GM20000 (cell line): ENCODE results near the gene CCDC142.
A peak's percentile ranks its signal among the peaks of the same experiment; 100 is the strongest.

Source experiments
- DNase-seq: peaks from one replicate; pipeline ENCODE4 v3.0.0; 2012; ENCODE audit warnings: low spot score
- TF ChIP-seq, protein P1 (sequence below): IDR thresholded peaks from 2 replicates; pipeline ENCODE4 v1.5.1; 2012; ENCODE audit warnings: mild to moderate bottlenecking, control low read depth; ENCODE audit errors: extremely low read depth, missing control alignments

Gene CCDC142

DNA sequence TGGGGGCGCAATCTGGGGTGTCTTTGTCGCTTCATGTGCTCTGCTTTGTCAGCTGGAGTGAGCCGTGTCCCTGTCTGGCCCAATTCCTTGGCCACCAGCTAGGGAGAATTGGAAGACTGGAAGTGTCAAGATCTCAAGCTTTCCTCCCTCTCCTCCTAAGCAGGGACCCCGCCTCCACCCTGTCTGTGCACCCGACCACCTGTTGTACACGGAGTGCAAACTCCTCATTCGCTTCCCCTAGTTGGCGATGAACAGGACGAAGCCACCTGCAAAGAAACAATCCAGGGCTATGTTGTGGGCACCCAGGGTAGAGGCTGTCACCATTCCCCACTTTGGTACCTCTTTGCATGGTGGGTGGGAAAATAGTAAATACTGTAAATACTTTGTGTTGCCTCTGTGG lies 44.9 kb upstream of the CCDC142 start:
- TF ChIP-seq, protein P1, sequence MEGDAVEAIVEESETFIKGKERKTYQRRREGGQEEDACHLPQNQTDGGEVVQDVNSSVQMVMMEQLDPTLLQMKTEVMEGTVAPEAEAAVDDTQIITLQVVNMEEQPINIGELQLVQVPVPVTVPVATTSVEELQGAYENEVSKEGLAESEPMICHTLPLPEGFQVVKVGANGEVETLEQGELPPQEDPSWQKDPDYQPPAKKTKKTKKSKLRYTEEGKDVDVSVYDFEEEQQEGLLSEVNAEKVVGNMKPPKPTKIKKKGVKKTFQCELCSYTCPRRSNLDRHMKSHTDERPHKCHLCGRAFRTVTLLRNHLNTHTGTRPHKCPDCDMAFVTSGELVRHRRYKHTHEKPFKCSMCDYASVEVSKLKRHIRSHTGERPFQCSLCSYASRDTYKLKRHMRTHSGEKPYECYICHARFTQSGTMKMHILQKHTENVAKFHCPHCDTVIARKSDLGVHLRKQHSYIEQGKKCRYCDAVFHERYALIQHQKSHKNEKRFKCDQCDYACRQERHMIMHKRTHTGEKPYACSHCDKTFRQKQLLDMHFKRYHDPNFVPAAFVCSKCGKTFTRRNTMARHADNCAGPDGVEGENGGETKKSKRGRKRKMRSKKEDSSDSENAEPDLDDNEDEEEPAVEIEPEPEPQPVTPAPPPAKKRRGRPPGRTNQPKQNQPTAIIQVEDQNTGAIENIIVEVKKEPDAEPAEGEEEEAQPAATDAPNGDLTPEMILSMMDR = no peak
- no peak for DNase-seq

DNA sequence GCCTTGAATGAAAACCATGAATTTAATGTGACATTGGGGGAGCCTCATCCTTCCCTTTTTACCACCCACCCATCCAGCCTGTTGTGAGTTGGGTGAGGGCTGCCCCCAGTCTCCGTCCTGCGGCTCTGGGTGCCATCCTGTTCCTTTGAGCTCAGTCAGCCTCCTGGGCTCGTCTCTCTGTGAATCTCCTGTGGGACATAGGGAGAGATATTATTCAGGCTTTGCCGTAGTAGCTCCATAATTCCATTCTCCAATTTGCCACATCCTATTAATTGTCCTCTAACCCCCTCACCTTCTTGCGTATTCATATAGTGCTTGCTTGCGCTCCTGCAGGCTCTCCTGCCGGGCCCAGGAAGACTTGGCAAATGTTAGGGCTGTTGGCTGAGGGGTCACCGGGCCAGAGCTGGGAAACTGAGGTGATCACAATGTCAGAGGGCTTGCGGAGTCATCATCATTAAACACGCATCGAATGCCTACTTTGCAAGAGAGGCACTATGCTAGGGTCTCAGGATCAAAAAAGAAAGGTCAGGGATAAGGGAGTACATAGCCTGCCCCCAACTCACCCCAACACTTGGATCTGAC lies 43.9 kb upstream of the CCDC142 start:
- TF ChIP-seq, protein P1 = no peak

DNA sequence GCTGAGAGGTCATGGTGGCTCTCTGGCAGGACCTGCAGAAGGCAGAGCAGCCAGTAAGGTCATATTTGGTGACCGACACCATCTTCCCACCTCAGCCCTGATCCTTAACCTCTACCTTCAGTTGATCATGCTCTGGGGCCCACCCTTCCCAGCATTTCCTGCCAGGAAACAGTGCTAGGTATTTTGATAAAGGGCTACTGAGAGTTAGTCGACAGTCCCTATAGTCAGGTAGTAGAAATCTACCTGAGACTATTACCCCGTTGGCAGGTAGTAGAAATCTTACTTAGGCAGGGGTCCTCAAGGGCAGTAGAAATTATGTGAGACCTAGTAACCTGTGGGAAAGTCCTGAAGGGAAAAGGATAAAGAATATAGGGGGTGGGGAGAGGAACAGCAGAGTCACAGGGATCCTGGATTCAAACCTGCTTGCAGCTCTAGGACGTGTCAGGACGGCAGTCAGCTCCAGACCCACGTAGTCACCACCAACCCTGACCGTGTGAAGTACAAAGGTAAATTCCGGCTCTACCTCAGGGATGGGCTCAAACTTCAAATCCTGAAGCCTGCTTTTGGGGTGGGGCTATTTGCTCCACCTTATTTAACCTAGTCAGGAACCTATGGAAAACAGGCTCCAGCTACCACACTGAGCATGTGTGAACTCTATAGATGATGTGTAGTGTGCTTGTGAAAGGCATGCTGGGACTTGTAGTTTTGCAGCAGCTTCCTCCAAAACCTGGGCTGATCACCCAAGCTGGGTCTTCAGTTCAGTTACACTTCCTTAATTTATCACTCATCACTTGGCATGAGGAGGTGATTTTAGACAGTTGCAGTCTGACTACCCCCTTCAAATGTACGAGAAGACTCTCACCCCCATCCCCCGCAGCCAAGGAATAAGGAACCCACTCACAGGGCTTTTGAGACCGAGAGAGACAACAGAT lies 43.2 kb upstream of the CCDC142 start, which contains the start of gene DQX1:
Gene DQX1, minus strand, starts transcription at position 515 of the 932 bp plus-strand sequence. Its CDS starts 502 bp downstream, at position 13.
- TF ChIP-seq, protein P1 = no peak
- DNase-seq = peak; percentile 65

More for the DNA sequence above, 43.9 kb upstream of the CCDC142 start:
- DNase-seq = no peak

DNA sequence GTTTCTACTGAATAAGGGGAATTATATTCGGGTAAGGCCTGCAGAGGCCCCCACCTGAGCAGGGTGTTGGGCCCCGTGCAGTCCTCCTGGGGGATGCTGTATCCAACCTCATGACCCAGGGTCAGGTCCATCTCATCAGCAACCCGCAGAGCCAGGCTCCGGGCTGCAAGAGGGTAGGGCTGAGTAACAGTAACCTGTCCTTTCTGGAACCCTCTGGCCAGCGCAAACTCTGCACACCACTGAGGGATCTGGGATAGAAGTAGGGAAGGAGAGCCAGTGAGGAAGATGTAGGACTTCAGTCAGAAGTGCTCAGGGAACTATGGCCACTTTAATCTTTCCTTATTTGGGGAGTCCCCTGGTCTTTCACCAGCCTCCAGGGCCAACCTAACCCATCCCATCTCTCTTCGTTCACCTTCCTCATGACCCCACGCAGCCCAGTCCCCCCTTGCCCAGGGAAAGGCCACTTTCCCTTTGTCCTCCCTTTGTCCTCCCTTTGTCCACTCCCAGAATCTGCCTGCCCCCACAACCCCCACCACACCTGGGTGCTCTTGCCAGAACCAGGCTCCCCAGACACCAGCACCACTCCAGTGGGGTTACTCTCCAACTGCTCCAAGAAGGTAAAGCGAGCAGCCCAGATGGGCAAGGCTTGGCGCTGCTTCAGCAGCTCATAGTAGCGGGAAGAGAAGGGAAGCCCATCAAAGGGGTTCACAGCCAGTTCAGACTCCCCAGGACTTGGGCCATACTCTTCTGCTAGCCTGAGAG lies 42.3 kb upstream of the CCDC142 start:
- TF ChIP-seq, protein P1 = no peak
- no peak for DNase-seq

DNA sequence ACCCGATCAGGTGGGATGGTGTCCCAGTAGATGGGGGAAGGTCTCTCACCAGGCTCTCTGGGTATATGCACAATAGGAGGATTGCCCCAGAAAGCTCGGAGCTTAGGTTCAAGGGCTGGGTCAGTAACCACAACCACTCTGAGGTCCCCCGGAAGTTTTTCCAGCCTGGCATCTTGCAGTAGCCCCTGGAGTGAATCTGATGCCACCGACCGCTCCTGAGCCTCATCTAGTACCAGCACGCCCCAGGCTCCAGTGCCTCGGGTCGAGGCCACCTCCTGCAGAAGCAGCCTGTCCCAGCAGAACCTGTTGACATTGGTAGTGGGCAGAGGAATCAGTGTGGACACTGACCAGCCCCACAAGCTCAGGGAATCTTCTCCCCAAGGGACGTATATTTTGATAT lies 41.2 kb upstream of the CCDC142 start:
- TF ChIP-seq, protein P1 = no peak
- DNase-seq = no peak

DNA sequence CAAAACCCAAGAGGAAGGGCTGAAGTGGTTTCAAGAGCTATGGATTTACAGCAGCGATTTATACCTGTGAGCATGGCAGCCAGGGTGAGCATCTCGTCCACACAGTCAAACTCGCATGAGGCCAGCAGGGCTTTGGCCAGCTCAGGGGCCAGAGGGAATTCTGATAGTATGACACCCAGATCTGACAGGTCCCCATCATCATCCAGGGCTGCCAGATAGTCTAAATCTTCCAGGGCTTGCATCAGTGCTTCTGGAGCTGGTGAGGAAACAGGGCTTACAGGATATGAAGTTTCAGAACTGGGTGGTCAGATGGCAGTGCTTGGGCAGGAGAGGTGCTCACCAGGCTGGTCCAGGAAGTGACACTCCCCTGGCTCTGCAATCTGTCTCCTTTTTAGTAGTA lies 39.7 kb upstream of the CCDC142 start:
- TF ChIP-seq, protein P1 = no peak

More for the DNA sequence above, 39.7 kb upstream of the CCDC142 start:
- no peak for DNase-seq
